SK-N-SH (cell line): Measurements from ENCODE around the gene PLPPR5.

Experiments used
- ELF1 ChIP-seq: IDR thresholded peaks from 2 replicates; pipeline ENCODE4 v1.4.0; 2012
- EP300 ChIP-seq, 2 experiments: IDR thresholded peaks; 2 replicates each; pipeline versions ENCODE4 v1.4.0 to v1.6.1; 2012; ENCODE audit warnings: borderline replicate concordance in 1 of 2, low read depth in 1 of 2, low read length in 1 of 2
- FOSL2 ChIP-seq: IDR thresholded peaks from 2 replicates; pipeline ENCODE4 v1.4.0; 2012; ENCODE audit warnings: low read depth, mild to moderate bottlenecking, moderate library complexity, borderline replicate concordance
- MXI1 ChIP-seq: IDR thresholded peaks from 2 replicates; pipeline ENCODE4 v1.6.1; 2012; ENCODE audit warnings: mild to moderate bottlenecking, low read depth, low read length, improper control_type of control experiment
- POLR2AphosphoS5 ChIP-seq: IDR thresholded peaks from 2 replicates; pipeline ENCODE4 v1.6.1; 2012; ENCODE audit warnings: low read depth, low read length
- TF ChIP-seq, protein P1 (sequence below): fragments of 200-600 bp; sonication (generic); IDR thresholded peaks from 2 replicates; pipeline ENCODE4 v1.6.1; 2017; ENCODE audit warnings: antibody characterized with exemption, mild to moderate bottlenecking, moderate library complexity

DNA sequence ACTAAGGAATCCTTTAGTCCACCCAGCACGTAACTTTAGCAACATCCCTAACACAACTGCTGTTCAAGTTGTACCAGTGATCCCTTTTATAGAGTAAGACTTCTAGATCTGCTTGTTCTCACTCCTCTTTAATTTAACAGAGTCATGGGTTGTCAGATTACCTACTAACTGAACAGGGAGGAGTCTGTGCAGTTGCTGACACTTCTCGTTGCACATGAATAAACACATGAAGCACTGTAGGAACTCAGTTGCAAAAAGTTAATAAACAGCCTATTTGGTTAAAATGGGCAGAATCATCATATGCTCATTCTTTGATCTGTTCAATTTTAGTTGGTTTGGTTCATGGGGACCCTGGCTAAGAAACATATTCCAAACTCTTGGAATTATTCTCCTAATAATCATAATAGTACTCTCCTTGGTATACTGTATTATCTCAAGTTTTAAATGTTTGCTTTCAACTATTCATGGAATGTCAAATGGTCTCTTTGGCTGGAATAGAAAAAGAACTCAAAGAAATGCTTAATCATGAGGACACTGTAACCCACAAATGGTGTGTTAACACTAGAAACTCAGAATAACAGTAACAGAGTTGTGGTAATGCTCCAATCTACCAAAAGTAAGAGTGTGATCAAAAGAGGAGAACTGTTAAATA is 15.6 kb downstream of the PLPPR5 start:
- TF ChIP-seq POLR2AphosphoS5 (no peak), EP300 (IDR thresholded peaks at IDR 0.05; ENCODE audit: borderline replicate concordance in 1 of 2, low read depth in 1 of 2, low read length in 1 of 2) (no peak), MXI1 (no peak), ELF1 (no peak), FOSL2 (no peak)
- TF ChIP-seq, protein P1, sequence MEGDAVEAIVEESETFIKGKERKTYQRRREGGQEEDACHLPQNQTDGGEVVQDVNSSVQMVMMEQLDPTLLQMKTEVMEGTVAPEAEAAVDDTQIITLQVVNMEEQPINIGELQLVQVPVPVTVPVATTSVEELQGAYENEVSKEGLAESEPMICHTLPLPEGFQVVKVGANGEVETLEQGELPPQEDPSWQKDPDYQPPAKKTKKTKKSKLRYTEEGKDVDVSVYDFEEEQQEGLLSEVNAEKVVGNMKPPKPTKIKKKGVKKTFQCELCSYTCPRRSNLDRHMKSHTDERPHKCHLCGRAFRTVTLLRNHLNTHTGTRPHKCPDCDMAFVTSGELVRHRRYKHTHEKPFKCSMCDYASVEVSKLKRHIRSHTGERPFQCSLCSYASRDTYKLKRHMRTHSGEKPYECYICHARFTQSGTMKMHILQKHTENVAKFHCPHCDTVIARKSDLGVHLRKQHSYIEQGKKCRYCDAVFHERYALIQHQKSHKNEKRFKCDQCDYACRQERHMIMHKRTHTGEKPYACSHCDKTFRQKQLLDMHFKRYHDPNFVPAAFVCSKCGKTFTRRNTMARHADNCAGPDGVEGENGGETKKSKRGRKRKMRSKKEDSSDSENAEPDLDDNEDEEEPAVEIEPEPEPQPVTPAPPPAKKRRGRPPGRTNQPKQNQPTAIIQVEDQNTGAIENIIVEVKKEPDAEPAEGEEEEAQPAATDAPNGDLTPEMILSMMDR, result no peak
